HG02642 (cell line): ENCODE measurements around the gene NF2.

Source experiments
- ATAC-seq: cut with Tn5 transposase; IDR thresholded peaks from one replicate; pipeline ENCODE4 v1.9.1; 2021; ENCODE audit warnings: mild to moderate bottlenecking; ENCODE audit not compliant: unreplicated experiment, poor library complexity

Gene NF2

GRCh38 chr22:29654882-29655281, 51.4 kb downstream of the NF2 start:
- no peak for ATAC-seq

- ATAC-seq, result no peak
These were observed 54.7 kb downstream of the NF2 start for GRCh38 chr22:29658176-29658575.

GRCh38 chr22:29660021-29660420, 56.6 kb downstream of the NF2 start:
- no peak for ATAC-seq

- no peak for ATAC-seq
These were observed 57.9 kb downstream of the NF2 start for GRCh38 chr22:29661336-29661735.

- ATAC-seq, result no peak
These were observed 59.9 kb downstream of the NF2 start for GRCh38 chr22:29663180-29663821.

GRCh38 chr22:29665486-29665885, 62.1 kb downstream of the NF2 start:
- no peak for ATAC-seq

GRCh38 chr22:29668673-29669072, 65.2 kb downstream of the NF2 start:
- no peak for ATAC-seq

DNA sequence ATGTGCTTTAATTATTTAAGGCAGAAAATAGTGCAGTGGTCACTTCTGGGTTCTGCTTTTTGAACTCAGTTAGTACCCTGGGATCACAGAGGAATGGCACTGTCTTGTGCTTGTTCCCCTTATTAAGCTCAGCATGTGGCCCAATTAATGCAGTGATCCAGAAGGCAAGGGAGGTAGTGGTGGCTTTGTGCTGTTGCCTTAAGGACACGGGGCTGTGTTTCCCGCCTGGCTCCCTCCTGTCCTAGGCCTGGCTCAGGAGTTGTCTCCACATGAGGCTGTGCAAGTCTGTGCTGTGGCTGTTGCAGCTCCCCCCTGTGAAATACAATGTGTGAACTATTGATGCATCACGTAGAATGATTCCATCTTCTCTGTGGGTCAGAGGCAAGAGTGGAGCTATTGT, 67.2 kb downstream of the NF2 start:
- no peak for ATAC-seq

DNA sequence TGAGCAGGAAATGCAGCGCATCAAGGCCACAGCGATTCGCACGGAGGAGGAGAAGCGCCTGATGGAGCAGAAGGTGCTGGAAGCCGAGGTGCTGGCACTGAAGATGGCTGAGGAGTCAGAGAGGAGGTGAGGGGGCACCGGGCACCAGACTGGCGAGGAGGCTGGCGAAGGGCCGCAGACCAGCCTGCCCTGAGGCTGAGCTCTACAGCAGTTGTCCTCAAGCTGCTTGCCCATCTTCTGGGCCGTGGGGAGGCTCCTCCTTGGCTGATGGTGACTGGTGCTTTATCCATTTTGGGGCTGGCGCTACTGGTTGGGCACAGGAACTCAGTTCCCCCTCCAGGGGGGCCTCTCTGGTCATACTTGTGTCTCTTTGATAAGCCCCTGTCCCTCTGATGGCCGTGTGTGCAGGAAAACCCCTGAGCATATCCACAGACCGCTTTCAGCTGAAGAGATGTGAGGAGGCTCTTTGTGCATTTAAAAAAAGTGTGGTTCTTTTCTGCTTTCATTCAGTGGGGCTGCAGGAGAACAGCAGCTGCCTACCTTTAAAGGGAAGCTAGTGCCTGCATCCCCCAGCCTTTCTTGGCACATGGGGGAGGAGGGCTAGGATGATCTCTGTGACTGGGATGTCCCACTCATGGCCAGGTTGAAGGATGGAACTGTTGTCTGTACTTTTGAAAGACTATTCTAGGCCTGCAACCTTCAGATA, 70.1 kb downstream of the NF2 start:
- no peak for ATAC-seq

GRCh38 chr22:29674121-29674520, 70.7 kb downstream of the NF2 start:
- ATAC-seq, result no peak

DNA sequence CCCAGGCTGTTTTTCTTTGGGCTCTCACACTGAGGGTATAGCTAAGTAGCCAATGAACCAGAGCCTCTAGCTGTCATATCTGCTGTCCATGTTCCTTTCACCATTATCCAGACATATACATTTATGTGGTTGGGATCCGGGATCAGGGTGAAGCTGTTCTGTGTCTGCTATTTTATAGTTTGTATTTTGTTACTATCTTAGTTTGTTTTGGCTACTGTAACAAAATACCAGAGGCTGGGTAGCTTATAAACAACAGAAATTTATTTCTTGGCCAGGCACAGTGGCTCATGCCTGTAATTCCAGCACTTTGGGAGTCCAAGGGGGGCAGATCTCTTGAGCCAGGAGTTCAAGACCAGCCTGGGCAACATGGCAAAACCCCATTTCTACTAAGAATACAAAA, 75.9 kb downstream of the NF2 start:
- no peak for ATAC-seq

- no peak for ATAC-seq
These were observed 80.1 kb downstream of the NF2 start for GRCh38 chr22:29683536-29683935.

GRCh38 chr22:29684244-29684643, 80.8 kb downstream of the NF2 start:
- no peak for ATAC-seq

DNA sequence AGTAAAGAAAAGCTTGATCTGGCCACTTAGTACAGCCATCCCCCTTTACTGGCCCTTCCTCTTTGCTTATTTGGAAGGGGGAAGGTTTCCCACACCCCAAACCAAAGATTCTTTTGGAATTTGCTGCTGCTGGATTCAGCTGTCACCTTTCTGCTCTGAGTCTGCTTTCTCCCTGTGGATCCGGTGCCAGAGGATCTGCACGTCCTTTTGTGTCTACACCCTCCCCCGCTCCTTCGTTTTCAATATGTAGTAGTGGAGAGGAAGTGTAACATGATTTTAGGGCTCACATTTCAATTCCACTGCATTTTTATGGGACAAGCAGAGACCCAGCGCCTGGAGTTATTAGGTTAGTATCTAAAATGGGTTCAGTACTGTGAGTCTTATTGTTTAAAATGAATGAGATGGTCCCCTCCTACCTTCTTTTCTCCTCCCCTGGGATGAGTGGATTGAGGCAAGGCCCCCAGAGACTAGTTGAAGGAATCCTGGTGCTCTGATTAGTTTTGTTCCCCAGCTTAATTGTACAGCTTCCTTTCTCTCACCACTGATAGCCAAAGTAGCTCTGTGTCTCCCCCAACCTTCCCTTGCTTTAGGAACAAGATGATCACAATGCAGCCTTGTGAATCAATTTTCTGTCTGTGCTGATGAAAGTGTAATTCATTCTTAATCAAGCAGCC, 85.9 kb downstream of the NF2 start:
- no peak for ATAC-seq

- ATAC-seq, result no peak
These were observed 86.4 kb downstream of the NF2 start for GRCh38 chr22:29689880-29690213.

DNA sequence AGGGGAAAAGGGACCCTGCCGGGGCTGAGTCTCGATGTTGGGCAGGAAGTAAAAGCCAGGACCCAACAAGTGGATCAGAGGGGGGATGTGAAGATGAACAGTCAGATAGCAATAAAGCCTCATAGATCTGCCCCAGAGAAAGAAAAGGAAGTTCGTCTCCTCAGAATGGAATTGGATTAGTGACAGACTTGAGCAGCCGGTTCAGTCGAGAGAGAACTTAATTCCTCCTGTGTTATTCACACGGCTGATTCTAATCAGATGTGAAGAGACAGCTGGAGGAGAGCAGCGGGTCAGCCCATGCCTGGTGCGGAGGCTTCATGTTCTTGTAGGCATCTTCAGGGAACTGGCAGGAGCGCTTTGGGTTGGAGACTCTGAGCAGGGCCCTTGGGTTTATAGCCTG, 87.0 kb downstream of the NF2 start:
- no peak for ATAC-seq

- ATAC-seq, result no peak
These were observed 88.3 kb downstream of the NF2 start for GRCh38 chr22:29691636-29692326.

DNA sequence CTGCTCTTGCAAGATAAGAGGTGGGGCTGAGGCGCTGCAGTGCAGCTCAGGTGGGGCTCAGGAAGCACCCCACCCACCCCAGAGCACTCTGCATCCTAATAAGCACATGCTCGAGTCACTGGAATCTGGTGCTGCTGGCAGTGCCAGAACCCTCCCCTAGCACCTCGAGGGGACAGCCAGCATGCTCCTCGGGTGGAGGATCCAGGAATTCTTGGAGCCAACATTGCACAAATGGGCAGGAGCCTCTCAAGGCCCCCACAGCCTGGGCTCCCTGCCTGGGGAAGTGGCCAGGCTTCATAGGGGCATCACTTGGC, 88.9 kb downstream of the NF2 start:
- ATAC-seq, result no peak

DNA sequence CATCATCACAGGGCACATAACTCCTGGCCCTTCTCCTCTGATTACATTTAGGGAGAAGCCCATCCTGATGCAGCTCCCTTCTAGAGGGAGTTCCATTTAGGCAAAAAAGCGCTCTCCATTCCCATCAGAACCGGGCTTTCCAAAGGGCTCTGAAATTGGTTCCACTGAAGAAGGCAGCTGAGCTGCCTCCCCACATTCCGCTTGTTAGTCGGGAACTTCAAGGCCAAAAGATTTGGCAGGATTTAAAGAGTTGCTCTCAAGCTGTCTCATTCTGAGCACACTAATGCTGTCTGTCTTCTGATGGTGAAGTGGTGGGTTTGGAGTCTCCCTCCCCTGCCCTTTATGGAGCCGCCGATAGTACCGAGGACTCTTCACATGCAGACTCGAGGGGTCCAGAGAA, 89.7 kb downstream of the NF2 start:
- no peak for ATAC-seq

GRCh38 chr22:29693671-29694070, 90.2 kb downstream of the NF2 start:
- ATAC-seq, result no peak

- ATAC-seq, result no peak
These were observed 91.9 kb downstream of the NF2 start for GRCh38 chr22:29695129-29695926.
